ENCODE measurements around the gene RTBDN.

GRCh38 chr19:12786141-12786870 is 48.1 kb downstream of the RTBDN start:
- TF ChIP-seq, protein P1, sequence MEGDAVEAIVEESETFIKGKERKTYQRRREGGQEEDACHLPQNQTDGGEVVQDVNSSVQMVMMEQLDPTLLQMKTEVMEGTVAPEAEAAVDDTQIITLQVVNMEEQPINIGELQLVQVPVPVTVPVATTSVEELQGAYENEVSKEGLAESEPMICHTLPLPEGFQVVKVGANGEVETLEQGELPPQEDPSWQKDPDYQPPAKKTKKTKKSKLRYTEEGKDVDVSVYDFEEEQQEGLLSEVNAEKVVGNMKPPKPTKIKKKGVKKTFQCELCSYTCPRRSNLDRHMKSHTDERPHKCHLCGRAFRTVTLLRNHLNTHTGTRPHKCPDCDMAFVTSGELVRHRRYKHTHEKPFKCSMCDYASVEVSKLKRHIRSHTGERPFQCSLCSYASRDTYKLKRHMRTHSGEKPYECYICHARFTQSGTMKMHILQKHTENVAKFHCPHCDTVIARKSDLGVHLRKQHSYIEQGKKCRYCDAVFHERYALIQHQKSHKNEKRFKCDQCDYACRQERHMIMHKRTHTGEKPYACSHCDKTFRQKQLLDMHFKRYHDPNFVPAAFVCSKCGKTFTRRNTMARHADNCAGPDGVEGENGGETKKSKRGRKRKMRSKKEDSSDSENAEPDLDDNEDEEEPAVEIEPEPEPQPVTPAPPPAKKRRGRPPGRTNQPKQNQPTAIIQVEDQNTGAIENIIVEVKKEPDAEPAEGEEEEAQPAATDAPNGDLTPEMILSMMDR (IDR thresholded peaks at IDR 0.05), result no peak
- no peak for TF ChIP-seq POLR2A (IDR thresholded peaks at IDR 0.05)
